HEK293 (cell line): Measurements from ENCODE around the gene GPR161.

ENCODE experiments used
- CTCF ChIP-seq: fragments of 450-650 bp; formaldehyde crosslinking; IDR thresholded peaks from 2 replicates; pipeline ENCODE4 v1.5.1; 2016; ENCODE audit warnings: missing biosample characterization, missing genetic modification characterization
- ZBTB21 ChIP-seq: fragments of 450-650 bp; formaldehyde crosslinking; IDR thresholded peaks from 2 replicates; pipeline ENCODE4 v1.5.1; 2017; ENCODE audit warnings: missing biosample characterization, missing genetic modification characterization
- ZBTB48 ChIP-seq: fragments of 450-650 bp; formaldehyde crosslinking; IDR thresholded peaks from 2 replicates; pipeline ENCODE4 v1.5.1; 2016; ENCODE audit warnings: missing biosample characterization, missing genetic modification characterization
- ZNF138 ChIP-seq: fragments of 450-650 bp; formaldehyde crosslinking; IDR thresholded peaks from 2 replicates; pipeline ENCODE4 v1.5.1; 2016; ENCODE audit warnings: missing biosample characterization, missing genetic modification characterization, borderline replicate concordance
- ZNF146 ChIP-seq: fragments of 450-650 bp; formaldehyde crosslinking; IDR thresholded peaks from 2 replicates; pipeline ENCODE4 v1.5.1; 2016; ENCODE audit warnings: missing biosample characterization, missing genetic modification characterization
- ZNF24 ChIP-seq: fragments of 450-650 bp; formaldehyde crosslinking; IDR thresholded peaks from 2 replicates; pipeline ENCODE4 v1.5.1; 2016; ENCODE audit warnings: missing biosample characterization, missing genetic modification characterization
- ZNF776 ChIP-seq: fragments of 450-650 bp; formaldehyde crosslinking; IDR thresholded peaks from 2 replicates; pipeline ENCODE4 v1.5.0; 2017; ENCODE audit warnings: missing biosample characterization, missing genetic modification characterization, borderline replicate concordance
- TF ChIP-seq, protein P1 (sequence below): fragments of 450-650 bp; formaldehyde crosslinking; IDR thresholded peaks from 2 replicates; pipeline ENCODE4 v1.5.1; 2016; ENCODE audit warnings: missing biosample characterization, missing genetic modification characterization

DNA sequence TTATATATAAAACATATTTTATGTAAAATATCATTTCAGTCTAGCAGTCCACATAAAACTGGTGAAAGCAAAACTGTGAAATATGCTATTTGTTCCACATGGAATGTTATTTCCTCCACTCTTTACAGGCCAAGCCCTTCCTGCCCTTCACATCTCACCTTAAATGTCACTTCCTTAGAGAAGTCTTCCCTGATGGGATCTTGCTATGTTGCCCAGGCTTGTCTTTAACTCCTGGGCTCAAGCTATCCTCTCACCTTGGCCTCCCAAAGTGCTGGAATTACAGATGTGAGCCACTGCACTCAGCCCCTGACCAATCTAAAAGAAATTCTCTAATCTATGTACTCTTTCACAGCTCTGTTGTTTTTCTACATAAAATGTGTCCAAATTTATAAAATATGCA lies 2.3 kb upstream of the GPR161 start:
- TF ChIP-seq CTCF (no peak), ZBTB21 (tag by site-specific recombination) (no peak), ZNF24 (tag by site-specific recombination) (no peak), ZNF776 (tag by site-specific recombination) (no peak), ZNF138 (tag by site-specific recombination) (no peak), ZBTB48 (tag by site-specific recombination) (no peak), ZNF146 (tag by site-specific recombination) (no peak)
- TF ChIP-seq, protein P1, sequence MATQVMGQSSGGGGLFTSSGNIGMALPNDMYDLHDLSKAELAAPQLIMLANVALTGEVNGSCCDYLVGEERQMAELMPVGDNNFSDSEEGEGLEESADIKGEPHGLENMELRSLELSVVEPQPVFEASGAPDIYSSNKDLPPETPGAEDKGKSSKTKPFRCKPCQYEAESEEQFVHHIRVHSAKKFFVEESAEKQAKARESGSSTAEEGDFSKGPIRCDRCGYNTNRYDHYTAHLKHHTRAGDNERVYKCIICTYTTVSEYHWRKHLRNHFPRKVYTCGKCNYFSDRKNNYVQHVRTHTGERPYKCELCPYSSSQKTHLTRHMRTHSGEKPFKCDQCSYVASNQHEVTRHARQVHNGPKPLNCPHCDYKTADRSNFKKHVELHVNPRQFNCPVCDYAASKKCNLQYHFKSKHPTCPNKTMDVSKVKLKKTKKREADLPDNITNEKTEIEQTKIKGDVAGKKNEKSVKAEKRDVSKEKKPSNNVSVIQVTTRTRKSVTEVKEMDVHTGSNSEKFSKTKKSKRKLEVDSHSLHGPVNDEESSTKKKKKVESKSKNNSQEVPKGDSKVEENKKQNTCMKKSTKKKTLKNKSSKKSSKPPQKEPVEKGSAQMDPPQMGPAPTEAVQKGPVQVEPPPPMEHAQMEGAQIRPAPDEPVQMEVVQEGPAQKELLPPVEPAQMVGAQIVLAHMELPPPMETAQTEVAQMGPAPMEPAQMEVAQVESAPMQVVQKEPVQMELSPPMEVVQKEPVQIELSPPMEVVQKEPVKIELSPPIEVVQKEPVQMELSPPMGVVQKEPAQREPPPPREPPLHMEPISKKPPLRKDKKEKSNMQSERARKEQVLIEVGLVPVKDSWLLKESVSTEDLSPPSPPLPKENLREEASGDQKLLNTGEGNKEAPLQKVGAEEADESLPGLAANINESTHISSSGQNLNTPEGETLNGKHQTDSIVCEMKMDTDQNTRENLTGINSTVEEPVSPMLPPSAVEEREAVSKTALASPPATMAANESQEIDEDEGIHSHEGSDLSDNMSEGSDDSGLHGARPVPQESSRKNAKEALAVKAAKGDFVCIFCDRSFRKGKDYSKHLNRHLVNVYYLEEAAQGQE (tag by site-specific recombination), result no peak
